Suprapubic skin (tissue), 4 donors: Measurements from ENCODE around the gene POLR3A. TPM values are rescaled to one million over a fixed set of nuclear protein-coding genes. Genes with fewer than 3 reads are reported as not detected.

Source experiments
- DNase-seq, 2 donors: peaks; one replicate each; pipeline ENCODE4 v3.0.0-alpha.2; 2019; ENCODE audit warnings: low spot score in 2 of 2
- H3K27ac ChIP-seq: fragments of 200-600 bp; sonication (generic); one replicate; pipeline ENCODE4 v1.5.1; 2019
- H3K27me3 ChIP-seq: fragments of 200-600 bp; sonication (generic); one replicate; pipeline ENCODE4 v1.5.1; 2019
- H3K36me3 ChIP-seq: fragments of 200-600 bp; sonication (generic); one replicate; pipeline ENCODE4 v1.5.1; 2019
- H3K4me1 ChIP-seq: fragments of 200-600 bp; sonication (generic); one replicate; pipeline ENCODE4 v1.5.1; 2019
- H3K4me3 ChIP-seq: fragments of 200-600 bp; sonication (generic); one replicate; pipeline ENCODE4 v1.5.1; 2019; ENCODE audit warnings: mild to moderate bottlenecking
- H3K9me3 ChIP-seq: fragments of 200-600 bp; sonication (generic); one replicate; pipeline ENCODE4 v1.5.1; 2019
- EP300 ChIP-seq: sonication (generic); formaldehyde crosslinking; IDR thresholded peaks from one replicate; pipeline ENCODE4 v1.6.1; 2017; ENCODE audit warnings: antibody characterized with exemption
- POLR2A ChIP-seq, 2 donors: fragments of 450-650 bp; IDR thresholded peaks; one replicate each; pipeline ENCODE4 v1.6.1; 2017; ENCODE audit warnings: antibody characterized with exemption in 2 of 2, mild to moderate bottlenecking in 2 of 2, moderate library complexity in 2 of 2
- POLR2AphosphoS5 ChIP-seq, 3 donors: sonication (generic); formaldehyde crosslinking; IDR thresholded peaks; one replicate each; pipeline ENCODE4 v1.6.1; 2017; ENCODE audit warnings: antibody characterized with exemption in 3 of 3
- WGBS: methylation state at CpG from one replicate; pipeline ENCODE4 v1.1.5; 2018; 5-methylcytosine and 5-hydroxymethylcytosine counted together
- total RNA-seq, 4 donors: library from RNA; depleted of rRNA; stranded (reverse); fragments of >200 nt; gene quantifications; one replicate each; pipeline ENCODE4 v1.1.0, GENCODE V29; 2016
- TF ChIP-seq, protein P1 (sequence below), 2 donors: fragments of 200-600 bp in 1 of 2; fragments of 450-650 bp in 1 of 2; sonication (generic) in 1 of 2; IDR thresholded peaks; one replicate each; pipeline ENCODE4 v1.5.1; 2016 to 2019; ENCODE audit warnings: antibody characterized with exemption in 2 of 2, mild to moderate bottlenecking in 1 of 2, moderate library complexity in 1 of 2

The POLR3A gene
- total RNA-seq, 4 donors from 2014 or later, result 9.7 to 18.3 (median 12.8) TPM

DNA sequence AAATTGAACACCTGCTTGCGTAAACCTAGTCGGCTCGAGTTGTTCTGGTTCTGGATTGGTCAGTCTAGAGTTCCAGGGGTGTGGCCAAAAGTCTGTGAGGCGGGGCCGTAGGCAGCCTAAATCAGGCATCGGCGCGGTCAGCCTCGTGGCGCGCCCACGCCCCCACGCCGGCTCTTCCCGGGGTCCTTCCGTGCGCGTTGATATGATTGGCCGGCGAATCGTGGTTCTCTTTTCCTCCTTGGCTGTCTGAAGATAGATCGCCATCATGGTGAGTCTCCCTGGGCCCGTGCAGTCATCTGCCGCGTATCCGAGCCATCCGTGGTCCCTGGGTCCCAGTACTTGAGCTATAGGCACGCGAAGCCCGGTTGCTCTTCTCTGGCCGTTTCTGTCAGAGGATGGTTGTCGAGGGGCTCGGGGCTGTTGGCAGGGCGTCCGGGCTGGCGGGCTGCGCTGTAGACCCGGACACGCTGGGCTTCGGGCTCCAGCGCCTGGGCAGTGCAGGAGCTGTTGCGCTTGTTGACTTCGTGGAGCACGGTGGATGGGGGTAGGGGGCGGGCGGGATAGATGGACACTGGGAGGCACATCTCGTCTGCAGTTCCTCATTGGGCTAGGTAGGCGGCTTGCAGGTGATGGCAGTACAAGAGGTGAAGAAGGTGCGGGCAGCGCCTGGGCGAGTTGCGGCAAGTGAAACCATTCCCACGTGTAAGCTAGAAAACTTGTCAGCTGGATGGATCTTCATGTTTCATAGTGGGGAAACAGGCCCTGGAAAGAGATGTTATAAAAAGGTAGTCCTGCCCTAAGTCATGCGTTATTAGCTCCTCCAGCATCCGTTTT is 4.5 kb upstream of the POLR3A start, which contains the start of gene RPS24:
Gene RPS24, plus strand, starts transcription at position 227 of the 834 bp plus-strand sequence. Its CDS starts 39 bp downstream, at position 266.
- Histone ChIP-seq H3K9me3 (no peaks in the 10 kb centered on the region), H3K27me3 (no peaks in the 10 kb centered on the region), H3K36me3 (peaks cover 34% of the 10 kb centered on the region), H3K4me1 (peaks cover 53% of the 10 kb centered on the region), H3K4me3 (peak within 1 kb of the TSS; percentile 78), H3K27ac (peak within 1 kb of the TSS; percentile 79)
- TF ChIP-seq EP300, result no peak
- TF ChIP-seq POLR2AphosphoS5 (IDR thresholded peaks at IDR 0.05), result peak; percentile 72 to 97 (median 96)
- TF ChIP-seq POLR2A (IDR thresholded peaks at IDR 0.05), result peak; percentile 87 to 92
- peak; percentile 96 to 97 for DNase-seq
- WGBS, result under 1% methylated on average over 40 of the region's 55 CpGs

DNA sequence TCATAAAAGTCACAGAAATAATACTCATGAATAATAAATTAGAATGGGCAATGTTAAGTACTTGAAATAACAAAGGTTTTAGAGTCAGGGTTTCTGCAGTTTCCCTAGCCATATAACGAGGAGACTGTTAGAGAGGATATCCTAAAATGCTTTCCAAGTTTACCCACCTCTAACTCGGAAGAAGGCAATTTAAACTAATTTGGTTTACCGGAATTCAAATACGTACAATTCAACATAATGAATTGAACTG is 4.0 kb upstream of the POLR3A start:
- Histone ChIP-seq H3K27ac (peak overlapping the region; percentile 18), H3K4me1 (peaks cover 53% of the 10 kb centered on the region), H3K9me3 (no peaks in the 10 kb centered on the region), H3K36me3 (peaks cover 30% of the 10 kb centered on the region), H3K27me3 (no peaks in the 10 kb centered on the region), H3K4me3 (peak overlapping the region; percentile 78)
- DNase-seq, result no peak
- TF ChIP-seq POLR2A (IDR thresholded peaks at IDR 0.05) (no peak), POLR2AphosphoS5 (IDR thresholded peaks at IDR 0.05) (no peak), EP300 (no peak)
- TF ChIP-seq, protein P1, sequence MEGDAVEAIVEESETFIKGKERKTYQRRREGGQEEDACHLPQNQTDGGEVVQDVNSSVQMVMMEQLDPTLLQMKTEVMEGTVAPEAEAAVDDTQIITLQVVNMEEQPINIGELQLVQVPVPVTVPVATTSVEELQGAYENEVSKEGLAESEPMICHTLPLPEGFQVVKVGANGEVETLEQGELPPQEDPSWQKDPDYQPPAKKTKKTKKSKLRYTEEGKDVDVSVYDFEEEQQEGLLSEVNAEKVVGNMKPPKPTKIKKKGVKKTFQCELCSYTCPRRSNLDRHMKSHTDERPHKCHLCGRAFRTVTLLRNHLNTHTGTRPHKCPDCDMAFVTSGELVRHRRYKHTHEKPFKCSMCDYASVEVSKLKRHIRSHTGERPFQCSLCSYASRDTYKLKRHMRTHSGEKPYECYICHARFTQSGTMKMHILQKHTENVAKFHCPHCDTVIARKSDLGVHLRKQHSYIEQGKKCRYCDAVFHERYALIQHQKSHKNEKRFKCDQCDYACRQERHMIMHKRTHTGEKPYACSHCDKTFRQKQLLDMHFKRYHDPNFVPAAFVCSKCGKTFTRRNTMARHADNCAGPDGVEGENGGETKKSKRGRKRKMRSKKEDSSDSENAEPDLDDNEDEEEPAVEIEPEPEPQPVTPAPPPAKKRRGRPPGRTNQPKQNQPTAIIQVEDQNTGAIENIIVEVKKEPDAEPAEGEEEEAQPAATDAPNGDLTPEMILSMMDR (IDR thresholded peaks at IDR 0.05), result no peak
- WGBS, result 0% methylated on average over 4 of the region's 4 CpGs

DNA sequence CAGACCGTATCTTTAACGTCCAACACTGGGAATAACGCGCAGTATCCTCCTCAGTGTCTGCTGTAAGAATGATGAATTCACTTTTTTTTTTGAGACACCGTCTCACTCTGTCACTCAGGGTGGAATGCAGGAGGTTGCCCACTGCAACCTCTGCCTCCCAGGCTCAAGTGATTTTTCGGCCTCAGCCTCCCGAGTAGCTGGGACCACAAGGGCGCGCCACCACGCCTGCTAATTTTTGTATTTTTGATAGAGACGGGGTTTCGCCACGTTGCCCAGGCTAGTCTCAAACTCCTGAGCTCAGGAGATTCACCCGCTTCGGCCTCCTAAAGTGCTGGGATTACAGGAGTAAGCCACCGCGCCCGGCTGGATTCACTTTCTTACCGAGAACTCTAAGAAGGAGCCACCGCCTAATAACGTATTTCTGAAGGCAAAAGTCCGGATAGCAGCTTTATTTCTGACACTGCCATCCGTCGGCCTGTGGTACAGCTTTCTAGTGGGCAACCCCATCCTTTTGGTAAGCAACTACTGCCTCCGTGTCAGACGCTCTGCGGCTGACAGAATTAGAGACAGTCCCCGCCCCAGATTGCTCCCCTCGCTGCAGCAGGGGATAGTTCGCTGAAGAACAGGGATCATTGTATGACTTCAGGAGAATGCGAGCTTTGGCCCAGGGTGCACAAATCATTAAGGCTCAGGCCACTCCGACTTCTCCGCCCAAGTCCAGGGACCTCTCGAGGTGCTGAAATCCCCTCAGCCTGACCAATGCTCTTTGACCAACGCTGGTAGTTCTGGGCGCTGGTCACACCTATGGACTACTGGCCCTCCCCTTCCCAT is 662 bp downstream of the POLR3A start:
- Histone ChIP-seq H3K36me3 (peaks cover 25% of the 10 kb centered on the region), H3K4me3 (peak overlapping the region; percentile 87), H3K9me3 (no peaks in the 10 kb centered on the region), H3K27me3 (no peaks in the 10 kb centered on the region), H3K27ac (peak overlapping the region; percentile 74), H3K4me1 (peaks cover 29% of the 10 kb centered on the region)
- TF ChIP-seq EP300 (no peak), POLR2AphosphoS5 (IDR thresholded peaks at IDR 0.05) (no peak), POLR2A (IDR thresholded peaks at IDR 0.05) (no peak)
- TF ChIP-seq, protein P1 (IDR thresholded peaks at IDR 0.05), result no peak
- no peak for DNase-seq
- WGBS, result 38% methylated on average over 35 of the region's 36 CpGs

- no peak overlapping the region for H3K27ac ChIP-seq
- no peak for DNase-seq
- no peaks in the 10 kb centered on the region for H3K27me3 ChIP-seq
- peaks cover 53% of the 10 kb centered on the region for H3K36me3 ChIP-seq
- no peaks in the 10 kb centered on the region for H3K9me3 ChIP-seq
- 90% methylated on average over 8 of the region's 8 CpGs for WGBS
- no peak overlapping the region for H3K4me3 ChIP-seq
- TF ChIP-seq EP300 (no peak), POLR2A (IDR thresholded peaks at IDR 0.05) (no peak), POLR2AphosphoS5 (IDR thresholded peaks at IDR 0.05) (no peak)
- TF ChIP-seq, protein P1 (IDR thresholded peaks at IDR 0.05), result no peak
- peaks cover 23% of the 10 kb centered on the region for H3K4me1 ChIP-seq
These were observed 3.5 kb downstream of the POLR3A start for GRCh38 chr10:78025685-78026364.

GRCh38 chr10:78023741-78024140 is 5.6 kb downstream of the POLR3A start:
- 96% methylated on average over 3 of the region's 3 CpGs for WGBS
- H3K4me3 ChIP-seq, result no peak overlapping the region
- no peak for DNase-seq
- H3K9me3 ChIP-seq, result no peaks in the 10 kb centered on the region
- H3K36me3 ChIP-seq, result peaks cover 74% of the 10 kb centered on the region
- no peak overlapping the region for H3K27ac ChIP-seq
- H3K4me1 ChIP-seq, result peaks cover 15% of the 10 kb centered on the region
- no peaks in the 10 kb centered on the region for H3K27me3 ChIP-seq
- no peak for TF ChIP-seq POLR2AphosphoS5 (IDR thresholded peaks at IDR 0.05)
- no peak for TF ChIP-seq POLR2A (IDR thresholded peaks at IDR 0.05)
- TF ChIP-seq, protein P1 (IDR thresholded peaks at IDR 0.05), result no peak
- no peak for TF ChIP-seq EP300
